Activated CD8-positive, alpha-beta T cell treated with anti-CD3 and anti-CD28 coated beads, Interleukin-2, amount 10 ng/mL, durations not matched to agents 7 days and 5 days (primary cell): ENCODE data around the gene RPS10. TPM values are rescaled to one million over a fixed set of nuclear protein-coding genes. Genes with fewer than 3 reads are reported as not detected.
"Not testable (repeated sequence)": the region's sequence is repeated elsewhere in the genome, so short reads cannot be mapped to it uniquely, and the experiment has no call there.

Experiments
- ATAC-seq: fragments of 150-1000 bp; cut with Tn5 transposase; one replicate; pipeline ENCODE4 v1.10.0; 2021; ENCODE audit warnings: moderate library complexity
- CTCF ChIA-PET: fragments of 350-600 bp; sonication (Branson Sonifier 250); formaldehyde crosslinking; loops from one replicate; lab custom pipeline; 2021; ENCODE audit warnings: antibody characterized with exemption; lab: Charles Lee
- POLR2A ChIA-PET: fragments of 350-600 bp; sonication (Branson Sonifier 250); formaldehyde crosslinking; loops from one replicate; lab custom pipeline; 2021; ENCODE audit warnings: antibody characterized with exemption; lab: Charles Lee
- DNase-seq: peaks from one replicate; pipeline ENCODE4 v3.0.0-alpha.2; 2020
- H3K27ac Mint-ChIP-seq: one replicate; pipeline ENCODE4 v1.8.0; 2021; ENCODE audit warnings: mild to moderate bottlenecking, mixed read lengths
- H3K27me3 Mint-ChIP-seq: one replicate; pipeline ENCODE4 v1.8.0; 2021; ENCODE audit warnings: low read depth, mixed read lengths
- H3K36me3 Mint-ChIP-seq: one replicate; pipeline ENCODE4 v1.8.0; 2021; ENCODE audit warnings: low read depth, mixed read lengths
- H3K4me1 Mint-ChIP-seq: one replicate; pipeline ENCODE4 v1.8.0; 2021; ENCODE audit warnings: low read depth, mixed read lengths
- H3K4me3 Mint-ChIP-seq: one replicate; pipeline ENCODE4 v1.8.0; 2021; ENCODE audit warnings: mild to moderate bottlenecking, mixed read lengths
- H3K9me3 Mint-ChIP-seq: one replicate; pipeline ENCODE4 v1.8.0; 2022; ENCODE audit warnings: mixed read lengths; ENCODE audit not compliant: insufficient read depth
- total RNA-seq, 2 experiments: library from RNA; stranded (reverse); gene quantifications; one replicate each; pipeline ENCODE4 v1.2.3, GENCODE V29; 2021

The RPS10 gene
- total RNA-seq, 2 experiments from 2014 or later = 1,272 to 1,289 TPM

DNA sequence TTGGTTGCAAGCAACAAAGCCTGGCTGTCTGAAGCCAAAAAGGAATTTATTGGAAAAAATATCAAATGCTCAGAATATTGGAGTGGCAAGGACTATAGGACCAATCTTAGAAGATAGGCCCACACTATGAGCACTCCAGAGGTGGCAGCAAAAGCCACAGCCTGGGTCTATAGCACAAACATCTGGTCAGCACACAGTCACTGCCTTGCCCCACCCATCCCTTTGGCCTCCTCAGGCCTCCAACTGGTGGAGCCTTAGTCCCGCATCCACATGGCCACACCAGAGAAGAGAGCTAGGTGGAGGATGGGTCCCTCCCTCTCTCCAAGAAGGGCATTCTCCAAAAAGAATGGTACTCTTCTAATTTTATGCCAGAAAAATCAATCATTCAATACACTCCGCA, 47.4 kb downstream of the RPS10 start:
- no peak overlapping the region for H3K27ac Mint-ChIP-seq
- H3K9me3 Mint-ChIP-seq = no peaks in the 10 kb centered on the region
- ChIA-PET CTCF (no interaction called here), POLR2A (no interaction called here)
- peaks cover 3% of the 10 kb centered on the region for H3K4me1 Mint-ChIP-seq
- H3K36me3 Mint-ChIP-seq = peaks cover 4% of the 10 kb centered on the region
- DNase-seq (no peak), ATAC-seq (no peak)
- no peaks in the 10 kb centered on the region for H3K27me3 Mint-ChIP-seq
- H3K4me3 Mint-ChIP-seq = no peak overlapping the region

DNA sequence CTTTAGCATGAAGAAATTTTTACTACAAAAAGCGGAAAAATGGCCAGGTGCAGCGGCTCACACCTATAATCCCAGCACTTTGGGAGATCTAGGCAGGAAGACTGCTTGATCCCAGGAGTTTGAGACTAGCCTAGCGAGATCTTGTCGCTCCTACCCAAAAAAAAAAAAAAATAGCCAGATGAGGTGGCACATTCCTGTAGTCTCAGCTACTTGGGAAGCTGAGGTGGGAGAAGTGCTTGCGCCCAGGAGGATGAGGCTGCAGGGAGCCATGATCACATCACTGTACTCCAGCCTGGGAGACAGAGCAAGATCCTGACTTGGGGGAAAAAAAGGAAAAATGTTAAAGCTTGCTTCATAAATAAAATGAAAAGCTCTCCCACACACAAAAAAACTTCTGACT, 47.9 kb downstream of the RPS10 start:
- CTCF ChIA-PET = no interaction called here
- H3K27ac Mint-ChIP-seq = no peak overlapping the region
- H3K4me1 Mint-ChIP-seq = no peaks in the 10 kb centered on the region
- POLR2A ChIA-PET = no interaction called here
- ATAC-seq (no peak), DNase-seq (no peak)
- no peak overlapping the region for H3K4me3 Mint-ChIP-seq
- no peaks in the 10 kb centered on the region for H3K27me3 Mint-ChIP-seq
- no peaks in the 10 kb centered on the region for H3K9me3 Mint-ChIP-seq
- peaks cover 4% of the 10 kb centered on the region for H3K36me3 Mint-ChIP-seq

DNA sequence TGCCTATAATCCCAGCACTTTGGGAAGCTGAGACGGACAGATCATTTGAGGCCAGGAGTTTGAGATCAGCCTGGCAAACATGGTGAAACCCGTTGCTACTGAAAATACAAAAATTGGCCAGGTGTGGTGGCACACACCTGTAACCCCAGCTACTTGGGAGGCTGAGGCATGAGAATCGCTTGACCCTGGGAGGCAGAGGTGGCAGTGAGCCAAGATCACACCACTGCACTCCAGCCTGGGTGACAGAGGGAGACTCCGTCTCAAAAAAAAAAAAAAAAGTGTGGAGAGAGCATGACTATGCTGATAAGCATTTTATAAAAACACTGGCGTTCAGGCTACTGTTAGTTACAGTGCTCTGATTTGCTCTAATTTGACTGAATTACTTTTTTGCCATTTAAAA, 48.3 kb downstream of the RPS10 start:
- POLR2A ChIA-PET, CTCF ChIA-PET: not testable (repeated sequence)

DNA sequence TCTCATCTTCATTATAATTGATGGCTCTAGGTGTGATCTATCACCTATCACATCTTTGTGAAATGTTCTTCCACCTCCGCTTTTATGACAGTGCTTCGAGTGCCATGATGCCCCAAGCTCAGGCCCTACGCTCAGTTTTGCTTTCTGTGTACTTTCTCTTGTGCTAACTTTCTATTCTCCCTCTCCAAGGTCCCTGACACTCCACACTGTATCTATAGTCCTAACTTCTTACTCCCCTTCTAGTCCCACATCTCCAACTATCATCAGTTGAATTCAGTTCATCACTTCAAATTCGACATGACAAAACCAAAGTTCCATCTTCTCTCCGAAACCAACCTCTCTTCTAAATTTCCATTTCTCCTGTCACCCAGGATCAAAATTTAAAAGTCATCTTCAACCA, 50.0 kb downstream of the RPS10 start:
- H3K4me1 Mint-ChIP-seq = no peaks in the 10 kb centered on the region
- no peak overlapping the region for H3K27ac Mint-ChIP-seq
- ChIA-PET POLR2A (no interaction called here), CTCF (no interaction called here)
- H3K9me3 Mint-ChIP-seq = no peaks in the 10 kb centered on the region
- no peaks in the 10 kb centered on the region for H3K27me3 Mint-ChIP-seq
- no peak for DNase-seq
- H3K4me3 Mint-ChIP-seq = no peak overlapping the region
- peaks cover 10% of the 10 kb centered on the region for H3K36me3 Mint-ChIP-seq
- no peak for ATAC-seq

More for the DNA sequence above, 48.3 kb downstream of the RPS10 start:
- H3K27me3 Mint-ChIP-seq, ATAC-seq, DNase-seq, H3K9me3 Mint-ChIP-seq, H3K27ac Mint-ChIP-seq, H3K4me1 Mint-ChIP-seq, H3K4me3 Mint-ChIP-seq, H3K36me3 Mint-ChIP-seq: not testable (repeated sequence)

DNA sequence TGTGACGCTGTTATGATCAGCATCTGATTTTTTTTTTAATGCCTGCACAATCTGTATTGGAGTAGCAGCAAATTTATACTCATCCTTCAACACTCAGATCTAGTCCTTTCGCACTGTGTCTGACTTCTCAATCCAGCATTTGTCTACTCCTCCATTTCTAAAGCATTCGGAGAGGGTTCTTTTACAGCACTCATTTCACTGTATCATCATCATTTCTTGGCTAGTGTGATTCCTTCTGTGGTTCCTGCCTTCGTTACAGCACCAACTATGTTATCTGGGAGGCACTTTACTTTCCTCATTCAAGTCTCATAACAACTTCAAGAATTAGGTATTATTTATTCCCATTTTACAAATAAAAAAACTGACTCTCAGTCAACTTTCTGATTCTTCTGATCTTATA, 51.4 kb downstream of the RPS10 start:
- no peaks in the 10 kb centered on the region for H3K27me3 Mint-ChIP-seq
- CTCF ChIA-PET = no interaction called here
- ATAC-seq (no peak), DNase-seq (no peak)
- no peaks in the 10 kb centered on the region for H3K9me3 Mint-ChIP-seq
- H3K27ac Mint-ChIP-seq = no peak overlapping the region
- POLR2A ChIA-PET = no interaction called here
- peaks cover 7% of the 10 kb centered on the region for H3K36me3 Mint-ChIP-seq
- H3K4me3 Mint-ChIP-seq = no peak overlapping the region
- H3K4me1 Mint-ChIP-seq = peaks cover 5% of the 10 kb centered on the region

DNA sequence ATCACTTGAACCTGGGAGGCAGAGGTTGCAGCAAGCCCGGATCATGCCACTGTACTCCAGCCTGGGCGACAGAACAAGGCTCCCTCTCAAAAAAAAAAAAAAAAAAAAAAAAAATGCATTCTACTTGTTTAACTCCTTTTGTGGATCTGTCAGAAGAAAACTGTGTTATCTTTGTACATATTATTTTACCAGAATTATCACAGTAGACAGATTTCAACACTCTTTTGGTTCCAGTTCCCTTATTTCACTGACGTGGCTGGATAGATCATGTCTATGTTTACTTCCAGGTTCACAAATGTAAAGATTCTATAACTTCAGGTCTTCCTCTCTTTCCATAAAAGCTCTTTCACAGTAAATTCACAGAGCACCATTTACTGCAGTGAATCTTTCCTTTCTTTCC, 51.8 kb downstream of the RPS10 start:
- no peak overlapping the region for H3K4me3 Mint-ChIP-seq
- DNase-seq (no peak), ATAC-seq (no peak)
- peaks cover 7% of the 10 kb centered on the region for H3K36me3 Mint-ChIP-seq
- H3K4me1 Mint-ChIP-seq = peaks cover 5% of the 10 kb centered on the region
- H3K27me3 Mint-ChIP-seq = no peaks in the 10 kb centered on the region
- POLR2A ChIA-PET = no interaction called here
- H3K9me3 Mint-ChIP-seq = no peaks in the 10 kb centered on the region
- no peak overlapping the region for H3K27ac Mint-ChIP-seq
- CTCF ChIA-PET = no interaction called here

DNA sequence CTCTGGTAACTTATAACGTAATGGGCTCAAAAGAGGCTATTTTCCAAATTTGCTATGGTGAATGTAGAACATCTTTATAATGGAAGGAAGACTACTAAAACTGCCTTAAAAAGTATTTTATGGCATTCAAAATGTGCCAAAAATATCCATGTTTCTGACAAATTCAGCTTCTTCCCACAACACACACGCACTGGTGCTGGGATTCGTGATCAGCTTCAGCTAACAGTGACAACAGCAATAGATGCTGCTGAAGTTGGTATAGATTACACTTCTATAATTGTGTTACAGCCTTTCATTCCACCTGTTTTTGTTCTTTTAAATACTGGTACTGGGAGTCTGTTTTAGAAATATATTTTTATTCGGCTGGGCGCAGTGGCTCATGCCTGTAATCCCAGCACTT, 52.4 kb downstream of the RPS10 start:
- ChIA-PET CTCF (no interaction called here), POLR2A (no interaction called here)
- Mint-ChIP-seq H3K27ac (no peak overlapping the region), H3K36me3 (peaks cover 7% of the 10 kb centered on the region), H3K9me3 (no peaks in the 10 kb centered on the region), H3K4me1 (peaks cover 5% of the 10 kb centered on the region), H3K4me3 (no peak overlapping the region), H3K27me3 (no peaks in the 10 kb centered on the region)
- no peak for DNase-seq
- ATAC-seq = no peak

DNA sequence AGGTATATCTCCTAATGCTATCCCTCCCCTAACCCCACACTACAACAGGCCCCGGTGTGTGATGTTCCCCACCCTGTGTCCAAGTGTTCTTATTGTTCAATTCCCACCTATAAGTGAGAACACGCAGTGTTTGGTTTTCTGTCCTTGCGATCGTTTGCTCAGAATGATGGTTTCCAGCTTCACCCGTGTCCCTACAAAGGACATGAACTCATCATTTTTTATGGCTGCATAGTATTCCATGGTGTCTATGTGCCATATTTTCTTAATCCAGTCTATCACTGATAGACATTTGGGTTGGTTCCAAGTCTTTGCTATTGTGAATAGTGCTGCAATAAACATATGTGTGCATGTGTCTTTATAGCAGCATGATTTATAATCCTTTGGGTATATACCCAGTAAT, 54.0 kb downstream of the RPS10 start:
- ATAC-seq, POLR2A ChIA-PET, H3K4me3 Mint-ChIP-seq: not testable (repeated sequence)

DNA sequence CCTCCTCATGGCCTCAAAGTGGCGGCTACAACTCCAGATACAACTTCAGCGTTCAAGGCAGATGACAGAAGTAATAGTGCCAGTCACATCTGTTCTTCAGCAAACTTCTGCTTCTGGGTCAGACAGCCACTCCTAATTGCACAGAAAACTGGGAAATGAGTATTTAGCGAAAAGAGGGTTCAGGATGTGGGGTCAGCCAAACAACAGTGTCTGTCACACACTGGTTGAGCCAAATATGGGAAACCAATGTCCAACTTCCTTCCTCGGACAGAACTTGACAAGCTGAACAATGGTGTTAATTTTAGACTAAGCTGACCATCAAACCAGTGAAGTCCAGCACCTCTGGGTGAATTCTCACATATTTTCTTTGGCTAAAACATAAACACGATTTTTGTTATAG, 55.5 kb downstream of the RPS10 start:
- no peak overlapping the region for H3K27ac Mint-ChIP-seq
- no peak for ATAC-seq

More for the DNA sequence above, 54.0 kb downstream of the RPS10 start:
- H3K36me3 Mint-ChIP-seq, H3K27ac Mint-ChIP-seq, CTCF ChIA-PET, H3K9me3 Mint-ChIP-seq, H3K27me3 Mint-ChIP-seq, H3K4me1 Mint-ChIP-seq, DNase-seq: not testable (repeated sequence)

DNA sequence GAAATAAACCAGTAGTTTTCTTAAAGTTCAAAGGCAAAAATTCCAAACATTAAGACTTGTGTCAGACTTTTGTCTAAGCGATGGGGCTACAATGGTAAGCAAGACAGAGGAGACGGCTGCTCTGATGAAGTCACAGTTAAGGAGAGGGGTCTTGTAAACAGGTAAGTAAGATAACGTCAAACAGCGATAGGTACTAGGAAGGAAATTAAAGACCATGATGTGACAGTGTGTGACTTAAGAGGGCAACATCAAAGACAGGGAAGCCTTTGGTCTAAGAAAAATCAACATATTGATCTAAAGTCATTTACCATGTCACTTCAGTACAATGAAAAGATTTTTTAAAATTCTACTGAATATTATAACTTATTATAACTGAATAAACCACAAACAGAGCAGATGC, 56.5 kb downstream of the RPS10 start:
- Mint-ChIP-seq H3K4me3 (no peak overlapping the region), H3K27me3 (no peaks in the 10 kb centered on the region), H3K27ac (no peak overlapping the region), H3K9me3 (no peaks in the 10 kb centered on the region), H3K36me3 (peaks cover 7% of the 10 kb centered on the region), H3K4me1 (peaks cover 7% of the 10 kb centered on the region)
- ATAC-seq (no peak), DNase-seq (no peak)
- POLR2A ChIA-PET = no interaction called here
- CTCF ChIA-PET = interaction anchor here (1.2 kb wide), 1 partner anchor 46 kb away, joined by 3 read pairs; no protein-coding TSS in a partner anchor

More for the DNA sequence above, 55.5 kb downstream of the RPS10 start:
- no peaks in the 10 kb centered on the region for H3K27me3 Mint-ChIP-seq
- peaks cover 7% of the 10 kb centered on the region for H3K36me3 Mint-ChIP-seq
- POLR2A ChIA-PET = interaction anchor here (0.6 kb wide), 1 partner anchor 354 kb away, joined by 3 read pairs; no protein-coding TSS in a partner anchor
- peaks cover 6% of the 10 kb centered on the region for H3K4me1 Mint-ChIP-seq
- CTCF ChIA-PET = no interaction called here
- no peak overlapping the region for H3K4me3 Mint-ChIP-seq
- H3K9me3 Mint-ChIP-seq = no peaks in the 10 kb centered on the region
- no peak for DNase-seq

Other genes with a start within 250 kb of the RPS10 start
- gene HMGA1, start 189.2 kb downstream of the RPS10 start, total RNA-seq = 100 to 1,000 TPM; 300 to 308 TPM
- gene SMIM29, start 177.1 kb downstream of the RPS10 start, total RNA-seq = 10 to 100 TPM; 21.3 to 26.7 TPM
- 10 to 100 TPM; 13.1 to 13.8 TPM for gene NUDT3, start 33.4 kb downstream of the RPS10 start, total RNA-seq
- gene PACSIN1, start 40.0 kb upstream of the RPS10 start, total RNA-seq = 1 to 10 TPM; 1.4 to 1.9 TPM
- under 1 TPM in 1 of 2 experiments, not detected in 1; 0.13 TPM for gene SPDEF, start 130.3 kb upstream of the RPS10 start, total RNA-seq